ENCODE measurements around the gene TMEM17. TPM values are rescaled to one million over a fixed set of nuclear protein-coding genes. Genes with fewer than 3 reads are reported as not detected.
A peak's percentile ranks its signal among the peaks of the same experiment; 100 is the strongest.

TMEM17 gene
- total and polyA plus RNA-seq, 2 of the 13 experiments (the other 11 are each of a cell fraction or from before 2014, with no cell fraction given) = 0.22 to 0.50 TPM

GRCh38 chr2:62536873-62537547 is 31.0 kb upstream of the TMEM17 start (continued):
- no peak for TF ChIP-seq CREB1 (IDR thresholded peaks at IDR 0.05)
- peak; percentile 66 for TF ChIP-seq CREB1 (CRISPR knock-in tag; IDR thresholded peaks at IDR 0.05)
- TF ChIP-seq MXI1 (IDR thresholded peaks at IDR 0.05; ENCODE audit: borderline replicate concordance, low read depth, low read length) = no peak
- TF ChIP-seq, protein P1, sequence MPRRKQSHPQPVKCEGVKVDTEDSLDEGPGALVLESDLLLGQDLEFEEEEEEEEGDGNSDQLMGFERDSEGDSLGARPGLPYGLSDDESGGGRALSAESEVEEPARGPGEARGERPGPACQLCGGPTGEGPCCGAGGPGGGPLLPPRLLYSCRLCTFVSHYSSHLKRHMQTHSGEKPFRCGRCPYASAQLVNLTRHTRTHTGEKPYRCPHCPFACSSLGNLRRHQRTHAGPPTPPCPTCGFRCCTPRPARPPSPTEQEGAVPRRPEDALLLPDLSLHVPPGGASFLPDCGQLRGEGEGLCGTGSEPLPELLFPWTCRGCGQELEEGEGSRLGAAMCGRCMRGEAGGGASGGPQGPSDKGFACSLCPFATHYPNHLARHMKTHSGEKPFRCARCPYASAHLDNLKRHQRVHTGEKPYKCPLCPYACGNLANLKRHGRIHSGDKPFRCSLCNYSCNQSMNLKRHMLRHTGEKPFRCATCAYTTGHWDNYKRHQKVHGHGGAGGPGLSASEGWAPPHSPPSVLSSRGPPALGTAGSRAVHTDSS (CRISPR knock-in tag; conservative IDR thresholded peaks at IDR 0.05) = no peak
- TF ChIP-seq FOXA3 (CRISPR knock-in tag; IDR thresholded peaks at IDR 0.05) = peak; percentile 49; the same call in 1 of the 2 replicates
- peak; percentile 47; the same call in 1 of the 2 replicates for TF ChIP-seq ZSCAN31 (CRISPR knock-in tag; IDR thresholded peaks at IDR 0.05; ENCODE audit: low read depth)
- TF ChIP-seq EHMT2 (IDR thresholded peaks at IDR 0.05; ENCODE audit: borderline replicate concordance, low read depth, low read length) = peak; percentile 47; the same call in 1 of the 2 replicates
- TF ChIP-seq, protein P2, sequence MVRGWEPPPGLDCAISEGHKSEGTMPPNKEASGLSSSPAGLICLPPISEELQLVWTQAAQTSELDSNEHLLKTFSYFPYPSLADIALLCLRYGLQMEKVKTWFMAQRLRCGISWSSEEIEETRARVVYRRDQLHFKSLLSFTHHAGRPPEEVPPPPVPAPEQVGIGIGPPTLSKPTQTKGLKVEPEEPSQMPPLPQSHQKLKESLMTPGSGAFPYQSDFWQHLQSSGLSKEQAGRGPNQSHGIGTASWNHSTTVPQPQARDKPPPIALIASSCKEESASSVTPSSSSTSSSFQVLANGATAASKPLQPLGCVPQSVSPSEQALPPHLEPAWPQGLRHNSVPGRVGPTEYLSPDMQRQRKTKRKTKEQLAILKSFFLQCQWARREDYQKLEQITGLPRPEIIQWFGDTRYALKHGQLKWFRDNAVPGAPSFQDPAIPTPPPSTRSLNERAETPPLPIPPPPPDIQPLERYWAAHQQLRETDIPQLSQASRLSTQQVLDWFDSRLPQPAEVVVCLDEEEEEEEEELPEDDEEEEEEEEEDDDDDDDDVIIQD (CRISPR knock-in tag; IDR thresholded peaks at IDR 0.05; ENCODE audit: low read depth) = 0 out of 2 replicates have a peak, but pooled peaks have one; percentile 42
- TF ChIP-seq ZNF556 (CRISPR knock-in tag; IDR thresholded peaks at IDR 0.05; ENCODE audit: borderline replicate concordance) = no peak
- 0 out of 2 replicates have a peak, but pooled peaks have one; percentile 6 for TF ChIP-seq KLF11 (CRISPR knock-in tag; IDR thresholded peaks at IDR 0.05)
- 0 out of 2 replicates have a peak, but pooled peaks have one; percentile 10 for TF ChIP-seq KDM6A (CRISPR knock-in tag; IDR thresholded peaks at IDR 0.05; ENCODE audit: low read depth)
- peak; percentile 38; the same call in 1 of the 2 replicates for TF ChIP-seq HOXA3 (CRISPR knock-in tag; IDR thresholded peaks at IDR 0.05)
- TF ChIP-seq MTA3 (CRISPR knock-in tag; IDR thresholded peaks at IDR 0.05) = no peak
- peak; percentile 38; the same call in 1 of the 2 replicates for TF ChIP-seq ZNF644 (CRISPR knock-in tag; IDR thresholded peaks at IDR 0.05; ENCODE audit: low read depth)
- peak; percentile 71; the same call in 1 of the 2 replicates for TF ChIP-seq ZFP91 (CRISPR knock-in tag; IDR thresholded peaks at IDR 0.05; ENCODE audit: borderline replicate concordance)
- TF ChIP-seq ZNF570 (CRISPR knock-in tag; IDR thresholded peaks at IDR 0.05; ENCODE audit: borderline replicate concordance) = no peak
- TF ChIP-seq MED1 (CRISPR knock-in tag; IDR thresholded peaks at IDR 0.05) = peak; percentile 73
- no peak for TF ChIP-seq SOX13 (IDR thresholded peaks at IDR 0.05)
- TF ChIP-seq SOX13 (CRISPR knock-in tag; conservative IDR thresholded peaks at IDR 0.05 in 1 of 2, IDR thresholded peaks at IDR 0.05 in 1 of 2) = peak in 1 of 2 experiments; percentile 76; a peak in 2 of 4 replicates
- 0 out of 2 replicates have a peak, but pooled peaks have one; percentile 17 for TF ChIP-seq HNF4G (IDR thresholded peaks at IDR 0.05; ENCODE audit: borderline replicate concordance, low read depth, low read length)
- TF ChIP-seq HNF4G (CRISPR knock-in tag; IDR thresholded peaks at IDR 0.05; ENCODE audit: borderline replicate concordance, low read depth) = no peak
- no peak for TF ChIP-seq JUND (CRISPR knock-in tag; IDR thresholded peaks at IDR 0.05)
- peak; percentile 29; the same call in 1 of the 2 replicates for TF ChIP-seq POGZ (CRISPR knock-in tag; IDR thresholded peaks at IDR 0.05)
- no peak for TF ChIP-seq SAFB2 (CRISPR knock-in tag; IDR thresholded peaks at IDR 0.05; ENCODE audit: borderline replicate concordance, low read depth)
- TF ChIP-seq CEBPG (CRISPR knock-in tag; IDR thresholded peaks at IDR 0.05) = 0 out of 2 replicates have a peak, but pooled peaks have one; percentile 34
